Activated B cell treated with CpG ODN at 0.5 μM for 24 hours (primary cell): ENCODE results near the gene MRE11. TPM values are rescaled to one million over a fixed set of nuclear protein-coding genes. Genes with fewer than 3 reads are reported as not detected.

Experiments
- total RNA-seq: library from RNA; stranded (reverse); gene quantifications from 2 replicates; pipeline ENCODE4 v1.2.3, GENCODE V29; 2022

Gene MRE11
- total RNA-seq, 1 donor from 2014 or later: 40.1 TPM

Other genes with a start within 250 kb of the MRE11 start
- gene IZUMO1R, start 189.3 kb downstream of the MRE11 start, total RNA-seq: not detected in 2 replicates
- 0.16 and 0.17 TPM in 2 replicates for gene GPR83, start 92.4 kb downstream of the MRE11 start, total RNA-seq
- gene ANKRD49, start 140 bp upstream of the MRE11 start, total RNA-seq: 39.5 and 46.5 TPM in 2 replicates
- not detected in 2 replicates for gene C11orf97, start 18.6 kb upstream of the MRE11 start, total RNA-seq
- gene FUT4, start 50.1 kb upstream of the MRE11 start, total RNA-seq: 3.4 and 4.1 TPM in 2 replicates
- gene PIWIL4, start 73.5 kb upstream of the MRE11 start, total RNA-seq: 0.62 and 1.1 TPM in 2 replicates